K562 (cell line): Measurements from ENCODE around the gene IFI30. TPM values are rescaled to one million over a fixed set of nuclear protein-coding genes. Genes with fewer than 3 reads are reported as not detected.

ENCODE experiments used
- CHD4 ChIP-seq: fragments of 200-600 bp; sonication (generic); IDR thresholded peaks from 3 replicates; pipeline ENCODE4 v1.6.1; 2012; ENCODE audit warnings: low read depth, mild to moderate bottlenecking, mixed read lengths, low read length, inconsistent platforms; ENCODE audit not compliant: insufficient read depth, insufficient replicate concordance, poor library complexity, severe bottlenecking
- ILF3 ChIP-seq: fragments of 450-650 bp; IDR thresholded peaks from 2 replicates; pipeline ENCODE4 v1.6.1; 2018; ENCODE audit warnings: antibody characterized with exemption, mild to moderate bottlenecking, moderate library complexity, borderline replicate concordance
- JUN ChIP-seq, 2 experiments: sonication (generic) in 1 of 2; formaldehyde crosslinking in 1 of 2; IDR thresholded peaks; 2 replicates each; pipeline versions ENCODE4 v1.6.1 to v1.8.0; 2012 to 2022; ENCODE audit warnings: borderline replicate concordance in 2 of 2, mild to moderate bottlenecking in 2 of 2, improper control_type of control experiment in 1 of 2, low read depth in 1 of 2, low read length in 1 of 2, missing genetic modification reagents in 1 of 2
- MECOM ChIP-seq: fragments of 250-450 bp; sonication (Bioruptor Pico); IDR thresholded peaks from 2 replicates; pipeline ENCODE4 v1.8.0; 2022; ENCODE audit warnings: inconsistent platforms
- RBFOX2 ChIP-seq: fragments of 200-400 bp; formaldehyde crosslinking; IDR thresholded peaks from 2 replicates; pipeline ENCODE4 v1.6.1; 2017; ENCODE audit warnings: low read depth, mild to moderate bottlenecking, low read length, moderate library complexity
- RFX1 ChIP-seq: fragments of 450-650 bp; IDR thresholded peaks from 2 replicates; pipeline ENCODE4 v1.6.1; 2016; ENCODE audit warnings: mild to moderate bottlenecking, moderate library complexity
- RHOXF2B ChIP-seq: fragments of 250-450 bp; sonication (Bioruptor Pico); conservative IDR thresholded peaks from 2 replicates; pipeline ENCODE4 v1.5.1; 2021
- SMARCA5 ChIP-seq: fragments of 450-650 bp; IDR thresholded peaks from 2 replicates; pipeline ENCODE4 v1.6.1; 2016
- SMARCE1 ChIP-seq: fragments of 450-650 bp; IDR thresholded peaks from 2 replicates; pipeline ENCODE4 v1.7.1; 2016; ENCODE audit warnings: mild to moderate bottlenecking
- ZFX ChIP-seq: sonication (generic); formaldehyde crosslinking; IDR thresholded peaks from 2 replicates; pipeline ENCODE4 v1.8.0; 2022; ENCODE audit warnings: mild to moderate bottlenecking, missing genetic modification reagents, moderate library complexity
- ZNF175 ChIP-seq: fragments of 200-800 bp; sonication (Bioruptor generic); IDR thresholded peaks from 2 replicates; pipeline ENCODE4 v1.6.1; 2016; ENCODE audit warnings: low read depth, mild to moderate bottlenecking, missing genetic modification characterization, missing compliant biosample characterization
- polyA plus RNA-seq, 8 experiments: library from polyadenylated mRNA; depleted of rRNA in 4 of 8; stranded (reverse) in 5 of 8; unstranded in 3 of 8; fragments of >200 nt; fragmentation: Nextera tagmentation in 2 of 8; fragmentation: Illumina TruSeq in 1 of 8; extraction: Ambion mirVana in 2 of 8; extraction: Trizol in 1 of 8; gene quantifications; 2 replicates each; pipeline versions ENCODE4 v1.2.1 to v1.2.3, GENCODE V29; 2011 to 2014; ENCODE audit warnings: inconsistent platforms in 1 of 8, missing spikeins in 1 of 8
- total RNA-seq, 7 experiments: library from RNA; depleted of rRNA in 6 of 7; stranded (reverse); fragments of >200 nt in 6 of 7; fragmentation: Illumina TruSeq in 2 of 7; extraction: Trizol in 2 of 7; gene quantifications; 2 replicates each; pipeline versions ENCODE4 v1.2.1 to v1.2.3, GENCODE V29; 2011 to 2021; ENCODE audit warnings: low replicate concordance in 1 of 7
- TF ChIP-seq, protein P1 (sequence below): sonication (generic); formaldehyde crosslinking; IDR thresholded peaks from 2 replicates; pipeline ENCODE4 v1.8.1; 2023; ENCODE audit warnings: mild to moderate bottlenecking, missing genetic modification reagents
- TF ChIP-seq, protein P2 (sequence below): fragments of 450-650 bp; formaldehyde crosslinking; conservative IDR thresholded peaks from 2 replicates; pipeline ENCODE4 v1.4.0; 2022; ENCODE audit warnings: mild to moderate bottlenecking, missing genetic modification characterization
- TF ChIP-seq, protein P3 (sequence below), 3 experiments: IDR thresholded peaks in 2 of 3; conservative IDR thresholded peaks in 1 of 3; 2 replicates each; pipeline ENCODE4 v1.5.1; 2011 to 2012; ENCODE audit warnings: low read length in 3 of 3, mild to moderate bottlenecking in 3 of 3, control low read depth in 2 of 3, improper control_type of control experiment in 1 of 3, inconsistent platforms in 1 of 3, low read depth in 1 of 3, mixed read lengths in 1 of 3, moderate library complexity in 1 of 3; ENCODE audit not compliant: insufficient read depth in 2 of 3

The IFI30 gene
- total and polyA plus RNA-seq, 9 of the 15 experiments (the other 6 are each of a cell fraction or from before 2014, with no cell fraction given) = 63.7 to 430 (median 109) TPM

DNA sequence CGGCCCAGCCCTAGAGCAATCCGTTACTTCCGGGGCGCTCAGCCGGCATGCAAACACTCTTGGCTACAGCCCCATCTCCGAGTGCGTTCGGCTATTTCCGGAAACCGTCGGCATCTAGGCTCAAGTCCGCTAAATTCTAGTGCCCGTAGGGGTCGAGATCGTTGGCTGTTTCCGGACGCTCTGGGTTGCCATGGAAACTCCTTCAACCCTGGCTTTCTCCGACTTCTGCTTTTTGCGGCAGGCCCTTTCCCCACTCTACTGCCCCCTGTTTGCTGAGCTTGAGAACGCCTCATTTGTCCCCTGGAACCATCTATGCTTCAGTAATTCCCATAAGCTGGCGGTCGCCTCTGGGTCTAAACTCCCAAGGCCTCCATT, 21.2 kb upstream of the IFI30 start (continued):
- TF ChIP-seq RFX1 (peak; percentile 100), MECOM (no peak), ZNF175 (CRISPR knock-in tag) (no peak), JUN (IDR thresholded peaks at IDR 0.05; ENCODE audit: borderline replicate concordance, low read depth, low read length) (0 out of 2 replicates have a peak, but pooled peaks have one; percentile 6), JUN (CRISPR knock-in tag; IDR thresholded peaks at IDR 0.05; ENCODE audit: borderline replicate concordance) (no peak), ZFX (CRISPR knock-in tag) (peak; percentile 45), RBFOX2 (peak; percentile 60; the same call in 1 of the 2 replicates), ILF3 (no peak), RHOXF2B (no peak), CHD4 (no peak), SMARCE1 (peak; percentile 74; the same call in 1 of the 2 replicates), SMARCA5 (peak; percentile 15; the same call in 1 of the 2 replicates)
- TF ChIP-seq, protein P1, sequence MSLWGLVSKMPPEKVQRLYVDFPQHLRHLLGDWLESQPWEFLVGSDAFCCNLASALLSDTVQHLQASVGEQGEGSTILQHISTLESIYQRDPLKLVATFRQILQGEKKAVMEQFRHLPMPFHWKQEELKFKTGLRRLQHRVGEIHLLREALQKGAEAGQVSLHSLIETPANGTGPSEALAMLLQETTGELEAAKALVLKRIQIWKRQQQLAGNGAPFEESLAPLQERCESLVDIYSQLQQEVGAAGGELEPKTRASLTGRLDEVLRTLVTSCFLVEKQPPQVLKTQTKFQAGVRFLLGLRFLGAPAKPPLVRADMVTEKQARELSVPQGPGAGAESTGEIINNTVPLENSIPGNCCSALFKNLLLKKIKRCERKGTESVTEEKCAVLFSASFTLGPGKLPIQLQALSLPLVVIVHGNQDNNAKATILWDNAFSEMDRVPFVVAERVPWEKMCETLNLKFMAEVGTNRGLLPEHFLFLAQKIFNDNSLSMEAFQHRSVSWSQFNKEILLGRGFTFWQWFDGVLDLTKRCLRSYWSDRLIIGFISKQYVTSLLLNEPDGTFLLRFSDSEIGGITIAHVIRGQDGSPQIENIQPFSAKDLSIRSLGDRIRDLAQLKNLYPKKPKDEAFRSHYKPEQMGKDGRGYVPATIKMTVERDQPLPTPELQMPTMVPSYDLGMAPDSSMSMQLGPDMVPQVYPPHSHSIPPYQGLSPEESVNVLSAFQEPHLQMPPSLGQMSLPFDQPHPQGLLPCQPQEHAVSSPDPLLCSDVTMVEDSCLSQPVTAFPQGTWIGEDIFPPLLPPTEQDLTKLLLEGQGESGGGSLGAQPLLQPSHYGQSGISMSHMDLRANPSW (CRISPR knock-in tag) = 0 out of 2 replicates have a peak, but pooled peaks have one; percentile 85
- TF ChIP-seq, protein P2, sequence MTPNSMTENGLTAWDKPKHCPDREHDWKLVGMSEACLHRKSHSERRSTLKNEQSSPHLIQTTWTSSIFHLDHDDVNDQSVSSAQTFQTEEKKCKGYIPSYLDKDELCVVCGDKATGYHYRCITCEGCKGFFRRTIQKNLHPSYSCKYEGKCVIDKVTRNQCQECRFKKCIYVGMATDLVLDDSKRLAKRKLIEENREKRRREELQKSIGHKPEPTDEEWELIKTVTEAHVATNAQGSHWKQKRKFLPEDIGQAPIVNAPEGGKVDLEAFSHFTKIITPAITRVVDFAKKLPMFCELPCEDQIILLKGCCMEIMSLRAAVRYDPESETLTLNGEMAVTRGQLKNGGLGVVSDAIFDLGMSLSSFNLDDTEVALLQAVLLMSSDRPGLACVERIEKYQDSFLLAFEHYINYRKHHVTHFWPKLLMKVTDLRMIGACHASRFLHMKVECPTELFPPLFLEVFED (CRISPR knock-in tag) = 0 out of 2 replicates have a peak, but pooled peaks have one; percentile 41
- TF ChIP-seq, protein P3, sequence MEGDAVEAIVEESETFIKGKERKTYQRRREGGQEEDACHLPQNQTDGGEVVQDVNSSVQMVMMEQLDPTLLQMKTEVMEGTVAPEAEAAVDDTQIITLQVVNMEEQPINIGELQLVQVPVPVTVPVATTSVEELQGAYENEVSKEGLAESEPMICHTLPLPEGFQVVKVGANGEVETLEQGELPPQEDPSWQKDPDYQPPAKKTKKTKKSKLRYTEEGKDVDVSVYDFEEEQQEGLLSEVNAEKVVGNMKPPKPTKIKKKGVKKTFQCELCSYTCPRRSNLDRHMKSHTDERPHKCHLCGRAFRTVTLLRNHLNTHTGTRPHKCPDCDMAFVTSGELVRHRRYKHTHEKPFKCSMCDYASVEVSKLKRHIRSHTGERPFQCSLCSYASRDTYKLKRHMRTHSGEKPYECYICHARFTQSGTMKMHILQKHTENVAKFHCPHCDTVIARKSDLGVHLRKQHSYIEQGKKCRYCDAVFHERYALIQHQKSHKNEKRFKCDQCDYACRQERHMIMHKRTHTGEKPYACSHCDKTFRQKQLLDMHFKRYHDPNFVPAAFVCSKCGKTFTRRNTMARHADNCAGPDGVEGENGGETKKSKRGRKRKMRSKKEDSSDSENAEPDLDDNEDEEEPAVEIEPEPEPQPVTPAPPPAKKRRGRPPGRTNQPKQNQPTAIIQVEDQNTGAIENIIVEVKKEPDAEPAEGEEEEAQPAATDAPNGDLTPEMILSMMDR (IDR thresholded peaks at IDR 0.05 in 2 of 3, conservative IDR thresholded peaks at IDR 0.05 in 1 of 3; ENCODE audit: insufficient read depth in 2 of 3, low read depth in 1 of 3, low read length in 3 of 3) = peak; percentile 74 to 92 (median 86)
- TF ChIP-seq, all 486 proteins: peak for 107
